Sigmoid colon (tissue), 7 donors: ENCODE measurements around the gene CA14. TPM values are rescaled to one million over a fixed set of nuclear protein-coding genes. Genes with fewer than 3 reads are reported as not detected.

Experiments used
- DNase-seq: peaks from one replicate; pipeline ENCODE4 v3.0.0-alpha.2; 2019
- H3K27ac ChIP-seq, 4 donors: fragments of 200-600 bp; sonication (generic); one replicate each; pipeline ENCODE4 v1.5.1; 2016 to 2019; ENCODE audit warnings: mild to moderate bottlenecking in 1 of 4
- H3K27me3 ChIP-seq, 3 donors: fragments of 200-600 bp; sonication (generic); one replicate each; pipeline ENCODE4 v1.5.1; 2019; ENCODE audit warnings: mild to moderate bottlenecking in 1 of 3
- H3K36me3 ChIP-seq, 4 donors: fragments of 200-600 bp; sonication (generic); one replicate each; pipeline ENCODE4 v1.5.1; 2016 to 2019
- H3K4me1 ChIP-seq, 4 donors: fragments of 200-600 bp; sonication (generic); one replicate each; pipeline ENCODE4 v1.5.1; 2017 to 2019
- H3K4me3 ChIP-seq, 4 donors: fragments of 200-600 bp; sonication (generic); one replicate each; pipeline ENCODE4 v1.5.1; 2017 to 2019; ENCODE audit warnings: mild to moderate bottlenecking in 2 of 4, moderate library complexity in 1 of 4
- H3K9me3 ChIP-seq, 4 donors: fragments of 200-600 bp in 3 of 4; sonication (generic) in 3 of 4; one replicate each; pipeline versions ENCODE4 v1.5.1 to v1.6.1; 2013 to 2019
- EP300 ChIP-seq, 4 donors: sonication (generic); formaldehyde crosslinking; IDR thresholded peaks; one replicate each; pipeline ENCODE4 v1.6.1; 2017; ENCODE audit warnings: antibody characterized with exemption in 4 of 4
- POLR2A ChIP-seq, 2 donors: fragments of 450-650 bp; IDR thresholded peaks; one replicate each; pipeline ENCODE4 v1.6.1; 2016; ENCODE audit warnings: antibody characterized with exemption in 2 of 2, mild to moderate bottlenecking in 2 of 2, moderate library complexity in 2 of 2
- POLR2AphosphoS5 ChIP-seq, 4 donors: sonication (generic); formaldehyde crosslinking; IDR thresholded peaks; one replicate each; pipeline ENCODE4 v1.6.1; 2017; ENCODE audit warnings: antibody characterized with exemption in 4 of 4
- WGBS, 2 donors: extraction: QIAGEN DNeasy Blood & Tissue Kit; methylation state at CpG; one replicate each; pipeline ENCODE4 v1.1.7; 2013; 5-methylcytosine and 5-hydroxymethylcytosine counted together
- intact Hi-C: fragments of 100-400 bp; cut with DNase I; formaldehyde crosslinking; loops from one replicate; pipeline ENCODE4 v1.15.1; 2023
- polyA plus RNA-seq, 3 donors: library from polyadenylated mRNA; stranded (reverse); fragments of 200-250 nt; gene quantifications; one replicate each; pipeline ENCODE4 v1.2.3, GENCODE V29; 2013
- total RNA-seq, 4 donors: library from RNA; depleted of rRNA; stranded (reverse); fragments of >200 nt; gene quantifications; one replicate each; pipeline ENCODE4 v1.1.0, GENCODE V29; 2016
- TF ChIP-seq, protein P1 (sequence below), 4 experiments: fragments of 450-650 bp in 3 of 4; fragments of 200-600 bp in 1 of 4; IDR thresholded peaks; one replicate each; pipeline ENCODE4 v1.5.1; 2016 to 2019; ENCODE audit warnings: antibody characterized with exemption in 4 of 4, mild to moderate bottlenecking in 3 of 4, moderate library complexity in 2 of 4
- donor health status: healthy with polysubstance abuse.
- donor health status: Bipolar disorder and iron deficiency.
- donor health status: healthy.

The CA14 gene
- total and polyA plus RNA-seq, 7 donors: 0.35 to 4.3 (median 1.4) TPM; not detected in 2

DNA sequence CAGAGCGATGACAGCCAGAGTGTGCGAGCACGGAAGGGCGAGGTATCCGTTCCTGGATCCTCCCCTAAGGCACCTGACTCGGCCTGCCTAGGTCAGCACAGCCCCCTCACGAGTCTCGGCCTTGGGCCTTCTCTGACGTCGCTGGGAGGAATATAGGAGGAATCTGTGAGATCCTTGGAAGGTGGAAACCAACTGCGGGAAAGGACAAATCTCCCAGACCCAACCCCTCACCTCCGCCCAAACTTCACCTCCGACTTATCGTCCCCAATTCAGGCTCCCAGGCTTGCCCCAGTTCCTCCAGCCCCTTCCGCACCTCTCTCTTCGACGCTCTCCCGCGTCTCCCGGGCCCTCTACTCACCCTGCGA lies 10.7 kb downstream of the CA14 start:
- TF ChIP-seq POLR2AphosphoS5 (IDR thresholded peaks at IDR 0.05): peak in 1 of 4 donors; percentile 18
- TF ChIP-seq, protein P1, sequence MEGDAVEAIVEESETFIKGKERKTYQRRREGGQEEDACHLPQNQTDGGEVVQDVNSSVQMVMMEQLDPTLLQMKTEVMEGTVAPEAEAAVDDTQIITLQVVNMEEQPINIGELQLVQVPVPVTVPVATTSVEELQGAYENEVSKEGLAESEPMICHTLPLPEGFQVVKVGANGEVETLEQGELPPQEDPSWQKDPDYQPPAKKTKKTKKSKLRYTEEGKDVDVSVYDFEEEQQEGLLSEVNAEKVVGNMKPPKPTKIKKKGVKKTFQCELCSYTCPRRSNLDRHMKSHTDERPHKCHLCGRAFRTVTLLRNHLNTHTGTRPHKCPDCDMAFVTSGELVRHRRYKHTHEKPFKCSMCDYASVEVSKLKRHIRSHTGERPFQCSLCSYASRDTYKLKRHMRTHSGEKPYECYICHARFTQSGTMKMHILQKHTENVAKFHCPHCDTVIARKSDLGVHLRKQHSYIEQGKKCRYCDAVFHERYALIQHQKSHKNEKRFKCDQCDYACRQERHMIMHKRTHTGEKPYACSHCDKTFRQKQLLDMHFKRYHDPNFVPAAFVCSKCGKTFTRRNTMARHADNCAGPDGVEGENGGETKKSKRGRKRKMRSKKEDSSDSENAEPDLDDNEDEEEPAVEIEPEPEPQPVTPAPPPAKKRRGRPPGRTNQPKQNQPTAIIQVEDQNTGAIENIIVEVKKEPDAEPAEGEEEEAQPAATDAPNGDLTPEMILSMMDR (IDR thresholded peaks at IDR 0.05): no peak
- H3K9me3 ChIP-seq: no peaks in the 10 kb centered on the region
- H3K27me3 ChIP-seq: no peaks in the 10 kb centered on the region
- intact Hi-C loops: loop anchor here (5.0 kb wide), 1 partner anchor 56 kb away; no protein-coding TSS in a partner anchor
- peak; percentile 75 for DNase-seq
- H3K4me1 ChIP-seq: peaks cover 0 to 32% (median 23%) of the 10 kb centered on the region in 4 donors
- 0 to 1% methylated on average over 21 of the region's 21 CpGs for WGBS, 2 donors
- peaks cover 9 to 33% (median 30%) of the 10 kb centered on the region in 4 donors for H3K36me3 ChIP-seq
- H3K4me3 ChIP-seq: peak overlapping the region; percentile 81 to 97 (median 87)
- peak overlapping the region; percentile 93 to 98 (median 96) for H3K27ac ChIP-seq

DNA sequence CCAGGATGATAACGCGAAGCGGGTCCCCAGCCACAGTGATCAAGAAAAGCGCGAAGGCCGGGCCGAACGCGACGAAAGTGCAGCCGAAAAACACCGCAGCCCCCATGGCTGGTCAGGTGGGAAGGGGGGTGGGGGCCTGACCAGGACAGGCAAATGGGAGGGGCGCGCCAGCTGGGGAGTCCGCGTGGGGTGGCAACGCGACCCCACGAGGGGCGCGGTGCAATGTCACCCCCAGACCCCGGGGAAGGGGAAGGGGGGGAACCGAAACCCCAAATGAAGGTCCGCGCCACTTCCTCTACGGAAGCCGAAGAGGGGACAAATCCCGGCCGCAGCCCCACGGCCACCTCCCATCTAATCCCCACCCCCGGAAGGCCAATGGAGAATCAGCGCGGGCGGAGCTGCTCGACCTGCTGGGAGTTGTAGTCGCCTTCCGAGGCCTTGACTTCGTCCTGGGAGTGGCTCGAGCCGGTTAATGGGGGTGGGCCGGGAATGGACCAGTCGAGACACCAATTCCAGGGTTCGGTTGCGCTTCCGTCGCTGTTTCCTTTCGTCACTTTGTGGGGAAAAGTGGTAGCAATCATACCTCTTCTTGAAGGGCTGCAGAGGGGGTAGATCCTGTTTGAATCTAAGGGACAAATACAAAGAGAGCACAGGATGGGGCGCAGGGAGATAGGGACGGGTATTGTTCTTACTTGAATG lies 11.3 kb downstream of the CA14 start, which contains the start of gene APH1A:
Gene APH1A (minus strand): TSS at position 312 of the 699 bp plus-strand sequence. CDS start 206 bp downstream, at position 106.
- peak within 1 kb of the TSS; percentile 93 to 98 (median 96) for H3K27ac ChIP-seq
- H3K9me3 ChIP-seq: no peaks in the 10 kb centered on the region
- 0 to 1% methylated on average over 49 of the region's 49 CpGs for WGBS, 2 donors
- DNase-seq: peak; percentile 99
- peaks cover 9 to 33% (median 30%) of the 10 kb centered on the region in 4 donors for H3K36me3 ChIP-seq
- TF ChIP-seq POLR2A (IDR thresholded peaks at IDR 0.05): peak; percentile 28 to 47
- TF ChIP-seq POLR2AphosphoS5 (IDR thresholded peaks at IDR 0.05): peak; percentile 72 to 93 (median 87)
- TF ChIP-seq, protein P1 (IDR thresholded peaks at IDR 0.05): no peak
- peak in 3 of 4 donors; percentile 16 to 44 (median 22) for TF ChIP-seq EP300 (IDR thresholded peaks at IDR 0.05)
- intact Hi-C loops: loop anchor here (5.0 kb wide), 1 partner anchor 57 kb away; no protein-coding TSS in a partner anchor
- H3K27me3 ChIP-seq: no peaks in the 10 kb centered on the region
- peaks cover 0 to 35% (median 24%) of the 10 kb centered on the region in 4 donors for H3K4me1 ChIP-seq
- peak within 1 kb of the TSS; percentile 81 to 97 (median 87) for H3K4me3 ChIP-seq

DNA sequence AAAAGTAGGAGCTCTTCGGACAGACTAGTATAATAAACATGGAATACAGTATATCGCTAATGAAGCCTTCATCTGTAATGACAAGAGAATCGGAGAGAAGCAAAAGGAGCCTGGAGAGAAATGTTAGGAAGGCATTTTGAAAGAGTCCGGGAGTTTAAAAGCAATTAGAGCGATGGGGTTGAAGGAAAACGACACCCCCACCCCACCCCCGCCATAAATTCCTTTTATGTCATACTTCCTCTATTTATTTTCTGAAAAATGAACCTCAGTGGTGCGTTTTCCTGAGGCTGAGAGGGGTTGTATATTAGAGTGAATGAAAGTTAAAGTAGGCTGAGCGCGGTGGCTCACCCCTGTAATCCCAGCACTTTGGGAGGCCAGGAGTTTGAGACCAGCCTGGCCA lies 11.9 kb downstream of the CA14 start:
- WGBS, 2 donors: 24 to 25% methylated on average over 10 of the region's 10 CpGs
- H3K36me3 ChIP-seq: peaks cover 9 to 30% (median 26%) of the 10 kb centered on the region in 4 donors
- no peaks in the 10 kb centered on the region for H3K27me3 ChIP-seq
- peak overlapping the region; percentile 81 to 97 (median 87) for H3K4me3 ChIP-seq
- H3K9me3 ChIP-seq: no peaks in the 10 kb centered on the region
- DNase-seq: peak; percentile 30
- TF ChIP-seq, protein P1 (IDR thresholded peaks at IDR 0.05): no peak
- TF ChIP-seq POLR2A (IDR thresholded peaks at IDR 0.05): no peak
- intact Hi-C loops: loop anchor here (5.0 kb wide), 1 partner anchor 57 kb away; no protein-coding TSS in a partner anchor
- H3K27ac ChIP-seq: peak overlapping the region; percentile 93 to 98 (median 96)
- H3K4me1 ChIP-seq: peaks cover 0 to 38% (median 24%) of the 10 kb centered on the region in 4 donors

DNA sequence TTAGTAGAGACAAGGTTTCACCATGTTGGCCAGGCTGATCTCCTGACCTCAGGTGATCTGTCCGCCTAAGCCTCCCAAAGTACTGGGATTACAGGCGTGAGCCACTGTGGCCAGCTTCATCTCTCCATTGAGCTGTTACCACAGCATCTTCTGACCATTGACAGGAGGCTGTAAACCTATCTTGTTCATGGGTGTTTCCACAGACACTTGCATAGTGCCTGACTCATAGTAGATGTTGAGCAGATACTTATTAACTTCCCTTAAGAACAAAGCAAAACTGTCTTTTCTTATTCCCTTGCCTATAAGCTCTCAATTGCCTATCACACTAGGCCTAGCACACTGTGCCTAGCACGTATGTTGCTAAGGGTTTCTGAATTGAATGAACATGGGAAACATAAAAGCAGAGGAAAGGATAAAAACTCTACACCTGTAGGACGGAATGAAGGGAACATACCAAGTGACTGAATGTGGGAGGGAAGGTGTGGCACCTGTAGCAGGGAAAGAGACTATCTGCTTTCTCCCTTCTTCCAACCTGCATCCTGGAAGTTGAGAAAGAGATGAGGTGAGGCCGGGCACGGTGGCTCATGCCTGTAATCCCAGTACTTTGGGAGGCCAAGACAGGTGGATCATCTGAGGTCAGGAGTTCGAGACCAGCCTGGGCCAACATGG lies 13.9 kb downstream of the CA14 start:
- no peak for TF ChIP-seq POLR2AphosphoS5 (IDR thresholded peaks at IDR 0.05)
- TF ChIP-seq, protein P1 (IDR thresholded peaks at IDR 0.05): no peak
- no peak for TF ChIP-seq EP300 (IDR thresholded peaks at IDR 0.05)
- TF ChIP-seq POLR2A (IDR thresholded peaks at IDR 0.05): no peak
- Histone ChIP-seq H3K9me3 (no peaks in the 10 kb centered on the region), H3K27ac (peak overlapping the region in 3 of 4 donors; percentile 66 to 71 (median 67)), H3K36me3 (peaks cover 0 to 10% (median 6%) of the 10 kb centered on the region in 4 donors), H3K27me3 (no peaks in the 10 kb centered on the region), H3K4me1 (peaks cover 0 to 38% (median 24%) of the 10 kb centered on the region in 4 donors), H3K4me3 (no peak overlapping the region)
- 91 to 98% methylated on average over 7 of the region's 7 CpGs for WGBS, 2 donors
- intact Hi-C loops: no loop called here
- DNase-seq: peak; percentile 10
